Measurements from ENCODE around the gene CHURC1. TPM values are rescaled to one million over a fixed set of nuclear protein-coding genes. Genes with fewer than 3 reads are reported as not detected.

The CHURC1 gene
- total RNA-seq, 1 experiment from 2014 or later: 52.6 TPM

- H3K4me1 Mint-ChIP-seq (ENCODE audit: low read depth, unreplicated experiment): peaks cover 8% of the 10 kb centered on the region
- Histone ChIP-seq H3K4me3 (ENCODE audit: low read depth, low read length) (no peak overlapping the region), H3K9me3 (0 out of 2 replicates have a peak, but pooled peaks cover 3% of the 10 kb centered on the region), H3K27me3 (replicated peaks; ENCODE audit: control insufficient read depth, insufficient read depth, low read length) (no peaks in the 10 kb centered on the region), H3K4me1 (no peaks in the 10 kb centered on the region), H3K36me3 (ENCODE audit: control insufficient read depth, insufficient read depth, low read length) (no peaks in the 10 kb centered on the region)
- no peaks in the 10 kb centered on the region for H3K9me3 Mint-ChIP-seq (ENCODE audit: unreplicated experiment)
- ChIA-PET CTCF (interaction anchor here (0.9 kb wide), 1 partner anchor 8 kb away, joined by 3 read pairs; no protein-coding TSS in a partner anchor), POLR2A (no interaction called here)
- intact Hi-C loops (cut with micrococcal nuclease; ENCODE audit: unreplicated experiment): no loop called here
- H3K27me3 Mint-ChIP-seq (ENCODE audit: insufficient read depth, unreplicated experiment): peaks cover 21% of the 10 kb centered on the region
- no peaks in the 10 kb centered on the region for H3K36me3 Mint-ChIP-seq (ENCODE audit: insufficient read depth, unreplicated experiment)
- TF ChIP-seq CTCF (IDR thresholded peaks at IDR 0.05; ENCODE audit: insufficient read depth in 1 of 2, low read depth in 1 of 2, low read length in 1 of 2, severe bottlenecking in 1 of 2, unreplicated experiment in 1 of 2): no peak
- no peak overlapping the region for H3K27ac Mint-ChIP-seq (ENCODE audit: unreplicated experiment)
- BruUV-seq (replicated peaks): no TSS peak
- H3K4me3 Mint-ChIP-seq (ENCODE audit: unreplicated experiment): no peak overlapping the region
- no peak for DNase-seq
These were observed 44.1 kb upstream of the CHURC1 start for GRCh38 chr14:64870160-64870559.

DNA sequence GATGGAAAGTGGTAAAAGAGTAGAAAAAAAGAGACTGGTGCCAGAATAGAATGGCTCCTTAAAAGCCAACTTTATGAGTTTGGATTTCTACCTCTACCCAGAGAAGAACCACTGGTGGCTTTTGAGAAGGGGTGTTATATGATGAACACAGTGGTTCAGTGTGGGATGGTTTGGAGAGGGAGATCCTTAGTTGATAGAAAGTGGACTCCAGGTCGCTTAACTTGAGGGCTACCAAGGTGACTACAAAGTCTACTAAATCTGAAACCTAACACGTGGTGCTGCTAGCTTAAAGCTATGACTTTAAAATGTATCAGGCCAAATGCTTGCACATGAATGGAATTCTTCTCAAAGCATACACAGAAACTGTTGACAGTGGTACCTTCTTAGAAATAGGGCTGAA is 42.9 kb upstream of the CHURC1 start:
- no TSS peak for BruUV-seq (replicated peaks)
- H3K4me3 ChIP-seq (ENCODE audit: low read depth, low read length): no peak overlapping the region
- H3K27me3 ChIP-seq (replicated peaks; ENCODE audit: control insufficient read depth, insufficient read depth, low read length): no peaks in the 10 kb centered on the region
- Mint-ChIP-seq H3K27ac (ENCODE audit: unreplicated experiment) (no peak overlapping the region), H3K36me3 (ENCODE audit: insufficient read depth, unreplicated experiment) (no peaks in the 10 kb centered on the region), H3K27me3 (ENCODE audit: insufficient read depth, unreplicated experiment) (peaks cover 21% of the 10 kb centered on the region), H3K9me3 (ENCODE audit: unreplicated experiment) (no peaks in the 10 kb centered on the region), H3K4me3 (ENCODE audit: unreplicated experiment) (no peak overlapping the region), H3K4me1 (ENCODE audit: low read depth, unreplicated experiment) (peaks cover 8% of the 10 kb centered on the region)
- ChIA-PET POLR2A (no interaction called here), CTCF (no interaction called here)
- TF ChIP-seq CTCF (IDR thresholded peaks at IDR 0.05; ENCODE audit: insufficient read depth in 1 of 2, low read depth in 1 of 2, low read length in 1 of 2, severe bottlenecking in 1 of 2, unreplicated experiment in 1 of 2): no peak
- DNase-seq: no peak
- no peaks in the 10 kb centered on the region for H3K36me3 ChIP-seq (ENCODE audit: control insufficient read depth, insufficient read depth, low read length)
- 0 out of 2 replicates have a peak, but pooled peaks cover 3% of the 10 kb centered on the region for H3K9me3 ChIP-seq
- H3K4me1 ChIP-seq: no peaks in the 10 kb centered on the region
- intact Hi-C loops (cut with micrococcal nuclease; ENCODE audit: unreplicated experiment): no loop called here

- Mint-ChIP-seq H3K4me1 (ENCODE audit: low read depth, unreplicated experiment) (peaks cover 8% of the 10 kb centered on the region), H3K27ac (ENCODE audit: unreplicated experiment) (no peak overlapping the region), H3K4me3 (ENCODE audit: unreplicated experiment) (no peak overlapping the region), H3K27me3 (ENCODE audit: insufficient read depth, unreplicated experiment) (peaks cover 18% of the 10 kb centered on the region), H3K9me3 (ENCODE audit: unreplicated experiment) (no peaks in the 10 kb centered on the region), H3K36me3 (ENCODE audit: insufficient read depth, unreplicated experiment) (peaks cover under 1% of the 10 kb centered on the region)
- Histone ChIP-seq H3K9me3 (0 out of 2 replicates have a peak, but pooled peaks cover 3% of the 10 kb centered on the region), H3K27me3 (replicated peaks; ENCODE audit: control insufficient read depth, insufficient read depth, low read length) (no peaks in the 10 kb centered on the region), H3K36me3 (ENCODE audit: control insufficient read depth, insufficient read depth, low read length) (no peaks in the 10 kb centered on the region), H3K4me1 (no peaks in the 10 kb centered on the region), H3K4me3 (ENCODE audit: low read depth, low read length) (no peak overlapping the region)
- no peak for DNase-seq
- BruUV-seq (replicated peaks): no TSS peak
- intact Hi-C loops (cut with micrococcal nuclease; ENCODE audit: unreplicated experiment): no loop called here
- TF ChIP-seq CTCF (IDR thresholded peaks at IDR 0.05; ENCODE audit: insufficient read depth in 1 of 2, low read depth in 1 of 2, low read length in 1 of 2, severe bottlenecking in 1 of 2, unreplicated experiment in 1 of 2): no peak
- CTCF ChIA-PET: no interaction called here
- POLR2A ChIA-PET: interaction anchor here (0.6 kb wide), 1 partner anchor 50 kb away, joined by 3 read pairs; no protein-coding TSS in a partner anchor
These were observed 40.6 kb upstream of the CHURC1 start for GRCh38 chr14:64873506-64874219.
